HCT116 (cell line): Measurements from ENCODE around the gene RLBP1.
A peak's percentile ranks its signal among the peaks of the same experiment; 100 is the strongest.

Experiments
- CEBPB ChIP-seq: IDR thresholded peaks from 2 replicates; pipeline ENCODE4 v1.6.1; 2012; ENCODE audit warnings: low read depth
- CTCF ChIP-seq, 3 experiments: fragments of 200-600 bp in 1 of 3; sonication (generic) in 1 of 3; IDR thresholded peaks in 2 of 3; conservative IDR thresholded peaks in 1 of 3; 2 replicates each; pipeline ENCODE4 v1.5.1; 2012 to 2017; ENCODE audit warnings: low read depth in 2 of 3, low read length in 2 of 3, antibody characterized with exemption in 1 of 3, borderline replicate concordance in 1 of 3, control low read depth in 1 of 3, mild to moderate bottlenecking in 1 of 3, mixed read lengths in 1 of 3, mixed run types in 1 of 3, moderate library complexity in 1 of 3; ENCODE audit not compliant: insufficient read depth in 1 of 3
- EZH2phosphoT487 ChIP-seq: fragments of 200-600 bp; IDR thresholded peaks from 2 replicates; pipeline ENCODE4 v1.6.1; 2018; ENCODE audit warnings: antibody characterized with exemption, borderline replicate concordance
- POLR2A ChIP-seq: IDR thresholded peaks from 2 replicates; pipeline ENCODE4 v1.7.0; 2011; ENCODE audit warnings: borderline replicate concordance; ENCODE audit not compliant: insufficient read depth, insufficient read length; ENCODE audit errors: extremely low read depth
- POLR2AphosphoS5 ChIP-seq: IDR thresholded peaks from 2 replicates; pipeline ENCODE4 v1.6.1; 2011; ENCODE audit warnings: mild to moderate bottlenecking, low read depth, low read length, moderate library complexity
- RAD21 ChIP-seq: IDR thresholded peaks from 2 replicates; pipeline ENCODE4 v1.6.1; 2012; ENCODE audit warnings: low read depth, mild to moderate bottlenecking
- YY1 ChIP-seq: IDR thresholded peaks from 2 replicates; pipeline ENCODE4 v1.6.1; 2011; ENCODE audit warnings: low read length, low read depth, moderate library complexity, mild to moderate bottlenecking; ENCODE audit not compliant: insufficient replicate concordance; ENCODE audit errors: extremely low read depth
- ZNF274 ChIP-seq: fragments of 200-500 bp; sonication (Bioruptor generic); IDR thresholded peaks from 2 replicates; pipeline ENCODE4 v1.6.1; 2014; ENCODE audit warnings: mild to moderate bottlenecking, low read depth, low read length, inconsistent platforms
- TF ChIP-seq, protein P1 (sequence below): IDR thresholded peaks from 2 replicates; pipeline ENCODE4 v1.6.1; 2012; ENCODE audit warnings: low read depth
- TF ChIP-seq, protein P2 (sequence below): IDR thresholded peaks from 2 replicates; pipeline ENCODE4 v1.6.1; 2012
- TF ChIP-seq, protein P3 (sequence below): IDR thresholded peaks from 2 replicates; pipeline ENCODE4 v1.6.1; 2012
- TF ChIP-seq, protein P4 (sequence below): IDR thresholded peaks from 2 replicates; pipeline ENCODE4 v1.6.1; 2011; ENCODE audit warnings: mild to moderate bottlenecking, low read length, moderate library complexity; ENCODE audit not compliant: insufficient replicate concordance; ENCODE audit errors: extremely low read depth

DNA sequence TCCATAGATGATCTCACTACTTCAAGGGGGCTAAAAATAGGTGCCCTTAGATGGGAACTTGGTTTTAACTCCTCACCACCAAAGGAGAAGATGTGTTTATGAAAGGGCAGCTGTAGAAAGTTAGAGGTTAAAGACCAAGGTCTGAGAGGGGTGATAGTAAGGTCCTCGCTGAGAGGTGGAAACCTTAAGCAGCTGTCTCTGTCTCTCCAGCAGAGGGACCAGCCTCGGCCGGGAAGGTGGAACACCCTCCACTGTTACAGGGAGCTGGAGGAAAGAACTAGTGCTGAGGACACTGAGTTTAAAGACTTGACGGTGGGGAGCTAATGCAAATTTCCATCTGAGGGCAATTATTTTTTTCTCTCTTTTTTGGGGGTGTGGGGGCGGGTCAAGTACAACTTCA, 8.9 kb upstream of the RLBP1 start:
- TF ChIP-seq, protein P1, sequence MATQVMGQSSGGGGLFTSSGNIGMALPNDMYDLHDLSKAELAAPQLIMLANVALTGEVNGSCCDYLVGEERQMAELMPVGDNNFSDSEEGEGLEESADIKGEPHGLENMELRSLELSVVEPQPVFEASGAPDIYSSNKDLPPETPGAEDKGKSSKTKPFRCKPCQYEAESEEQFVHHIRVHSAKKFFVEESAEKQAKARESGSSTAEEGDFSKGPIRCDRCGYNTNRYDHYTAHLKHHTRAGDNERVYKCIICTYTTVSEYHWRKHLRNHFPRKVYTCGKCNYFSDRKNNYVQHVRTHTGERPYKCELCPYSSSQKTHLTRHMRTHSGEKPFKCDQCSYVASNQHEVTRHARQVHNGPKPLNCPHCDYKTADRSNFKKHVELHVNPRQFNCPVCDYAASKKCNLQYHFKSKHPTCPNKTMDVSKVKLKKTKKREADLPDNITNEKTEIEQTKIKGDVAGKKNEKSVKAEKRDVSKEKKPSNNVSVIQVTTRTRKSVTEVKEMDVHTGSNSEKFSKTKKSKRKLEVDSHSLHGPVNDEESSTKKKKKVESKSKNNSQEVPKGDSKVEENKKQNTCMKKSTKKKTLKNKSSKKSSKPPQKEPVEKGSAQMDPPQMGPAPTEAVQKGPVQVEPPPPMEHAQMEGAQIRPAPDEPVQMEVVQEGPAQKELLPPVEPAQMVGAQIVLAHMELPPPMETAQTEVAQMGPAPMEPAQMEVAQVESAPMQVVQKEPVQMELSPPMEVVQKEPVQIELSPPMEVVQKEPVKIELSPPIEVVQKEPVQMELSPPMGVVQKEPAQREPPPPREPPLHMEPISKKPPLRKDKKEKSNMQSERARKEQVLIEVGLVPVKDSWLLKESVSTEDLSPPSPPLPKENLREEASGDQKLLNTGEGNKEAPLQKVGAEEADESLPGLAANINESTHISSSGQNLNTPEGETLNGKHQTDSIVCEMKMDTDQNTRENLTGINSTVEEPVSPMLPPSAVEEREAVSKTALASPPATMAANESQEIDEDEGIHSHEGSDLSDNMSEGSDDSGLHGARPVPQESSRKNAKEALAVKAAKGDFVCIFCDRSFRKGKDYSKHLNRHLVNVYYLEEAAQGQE: no peak
- TF ChIP-seq CTCF (IDR thresholded peaks at IDR 0.05 in 2 of 3, conservative IDR thresholded peaks at IDR 0.05 in 1 of 3; ENCODE audit: borderline replicate concordance in 1 of 3, insufficient read depth in 1 of 3, low read depth in 2 of 3, low read length in 2 of 3) (peak in 2 of 3 experiments; percentile 13 to 21; a peak in 1 of 6 replicates), POLR2A (no peak), EZH2phosphoT487 (no peak), YY1 (no peak), ZNF274 (no peak), POLR2AphosphoS5 (no peak), RAD21 (no peak), CEBPB (no peak)
- TF ChIP-seq, protein P2, sequence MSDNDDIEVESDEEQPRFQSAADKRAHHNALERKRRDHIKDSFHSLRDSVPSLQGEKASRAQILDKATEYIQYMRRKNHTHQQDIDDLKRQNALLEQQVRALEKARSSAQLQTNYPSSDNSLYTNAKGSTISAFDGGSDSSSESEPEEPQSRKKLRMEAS: no peak
- TF ChIP-seq, protein P3, sequence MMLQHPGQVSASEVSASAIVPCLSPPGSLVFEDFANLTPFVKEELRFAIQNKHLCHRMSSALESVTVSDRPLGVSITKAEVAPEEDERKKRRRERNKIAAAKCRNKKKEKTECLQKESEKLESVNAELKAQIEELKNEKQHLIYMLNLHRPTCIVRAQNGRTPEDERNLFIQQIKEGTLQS: no peak
- TF ChIP-seq, protein P4, sequence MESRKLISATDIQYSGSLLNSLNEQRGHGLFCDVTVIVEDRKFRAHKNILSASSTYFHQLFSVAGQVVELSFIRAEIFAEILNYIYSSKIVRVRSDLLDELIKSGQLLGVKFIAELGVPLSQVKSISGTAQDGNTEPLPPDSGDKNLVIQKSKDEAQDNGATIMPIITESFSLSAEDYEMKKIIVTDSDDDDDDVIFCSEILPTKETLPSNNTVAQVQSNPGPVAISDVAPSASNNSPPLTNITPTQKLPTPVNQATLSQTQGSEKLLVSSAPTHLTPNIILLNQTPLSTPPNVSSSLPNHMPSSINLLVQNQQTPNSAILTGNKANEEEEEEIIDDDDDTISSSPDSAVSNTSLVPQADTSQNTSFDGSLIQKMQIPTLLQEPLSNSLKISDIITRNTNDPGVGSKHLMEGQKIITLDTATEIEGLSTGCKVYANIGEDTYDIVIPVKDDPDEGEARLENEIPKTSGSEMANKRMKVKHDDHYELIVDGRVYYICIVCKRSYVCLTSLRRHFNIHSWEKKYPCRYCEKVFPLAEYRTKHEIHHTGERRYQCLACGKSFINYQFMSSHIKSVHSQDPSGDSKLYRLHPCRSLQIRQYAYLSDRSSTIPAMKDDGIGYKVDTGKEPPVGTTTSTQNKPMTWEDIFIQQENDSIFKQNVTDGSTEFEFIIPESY: no peak
